ENCODE measurements around the gene DTX3. TPM values are rescaled to one million over a fixed set of nuclear protein-coding genes. Genes with fewer than 3 reads are reported as not detected.

Gene DTX3
- total RNA-seq, 2 experiments from 2014 or later = 31.5 to 32.8 TPM

DNA sequence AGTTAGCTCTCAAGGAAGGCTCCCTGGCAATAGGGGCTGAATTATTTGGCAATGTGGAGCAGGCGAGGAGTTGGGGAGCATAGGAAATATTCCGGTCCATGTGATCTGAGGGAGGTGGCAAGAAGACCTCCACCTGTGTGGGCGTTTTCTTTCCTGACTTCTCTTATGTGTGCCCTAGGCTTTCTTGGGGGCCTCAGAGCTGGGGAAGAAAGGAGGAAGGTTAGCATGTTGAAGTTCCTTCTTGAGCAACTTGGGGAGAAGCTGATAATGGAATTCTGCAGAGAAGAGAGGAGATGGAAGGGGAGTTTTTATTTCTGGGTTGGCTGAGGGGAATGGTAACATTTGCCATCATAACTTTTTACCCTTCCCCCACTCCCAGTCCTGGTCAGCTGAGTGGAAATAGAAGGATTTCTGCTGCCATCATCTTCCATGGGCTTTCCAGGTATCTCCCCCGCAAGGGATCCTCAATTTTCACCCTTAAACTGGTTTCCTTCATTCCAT, 1.2 kb downstream of the DTX3 start:
- Mint-ChIP-seq H3K27ac (no peak overlapping the region), H3K4me3 (peak overlapping the region; percentile 77), H3K4me1 (peaks cover 19% of the 10 kb centered on the region), H3K9me3 (no peaks in the 10 kb centered on the region), H3K36me3 (peaks cover 8% of the 10 kb centered on the region), H3K27me3 (peaks cover 7% of the 10 kb centered on the region)
- no peak for DNase-seq
- POLR2A ChIA-PET = interaction anchor here (0.6 to 0.9 kb wide), 3 partner anchors 13 to 70 kb away, joined by 4 to 5 read pairs (median 4); no protein-coding TSS in a partner anchor
- no peak for ATAC-seq (ENCODE audit: low read depth)

DNA sequence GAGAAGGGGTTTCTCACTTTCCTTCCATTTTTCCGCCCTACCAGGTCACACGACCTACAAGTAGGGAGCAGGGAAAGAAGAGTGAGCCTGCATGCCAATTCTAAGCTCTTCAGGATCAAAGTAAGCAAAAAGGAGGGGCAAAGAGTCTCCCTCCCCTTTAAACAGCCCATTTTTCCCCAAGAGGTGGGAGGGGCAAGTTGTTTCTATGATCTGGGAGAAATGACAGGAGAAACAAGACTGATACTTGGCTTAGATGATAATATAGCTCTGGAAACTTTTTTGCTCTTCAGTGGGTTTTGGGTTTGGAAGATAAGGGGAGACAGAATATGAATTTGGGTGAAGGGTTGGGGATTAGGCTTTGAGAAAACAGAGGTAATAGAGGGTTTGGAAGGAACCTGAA, 1.8 kb downstream of the DTX3 start:
- Mint-ChIP-seq H3K9me3 (no peaks in the 10 kb centered on the region), H3K4me1 (peaks cover 20% of the 10 kb centered on the region), H3K27me3 (peaks cover 9% of the 10 kb centered on the region), H3K27ac (no peak overlapping the region), H3K4me3 (no peak overlapping the region), H3K36me3 (peaks cover 8% of the 10 kb centered on the region)
- POLR2A ChIA-PET = interaction anchor here (0.7 kb wide), 1 partner anchor 14 kb away, joined by 5 read pairs; no protein-coding TSS in a partner anchor
- no peak for ATAC-seq (ENCODE audit: low read depth)
- DNase-seq = no peak

DNA sequence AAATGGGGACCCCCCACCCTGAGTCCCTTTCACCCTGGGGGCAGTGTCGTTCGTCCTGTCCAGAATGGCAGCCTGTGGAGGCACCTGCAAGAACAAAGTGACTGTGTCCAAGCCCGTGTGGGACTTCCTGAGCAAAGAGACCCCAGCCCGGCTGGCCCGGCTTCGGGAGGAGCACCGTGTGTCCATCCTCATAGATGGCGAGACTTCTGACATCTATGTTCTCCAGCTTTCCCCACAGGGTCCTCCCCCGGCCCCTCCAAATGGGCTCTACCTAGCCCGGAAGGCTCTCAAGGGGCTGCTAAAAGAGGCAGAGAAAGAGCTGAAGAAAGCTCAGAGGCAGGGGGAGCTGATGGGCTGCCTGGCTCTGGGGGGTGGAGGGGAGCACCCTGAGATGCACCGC, 2.2 kb downstream of the DTX3 start:
- no peak overlapping the region for H3K27ac Mint-ChIP-seq
- H3K9me3 Mint-ChIP-seq = no peaks in the 10 kb centered on the region
- POLR2A ChIA-PET = no interaction called here
- DNase-seq (no peak), ATAC-seq (ENCODE audit: low read depth) (no peak)
- H3K4me1 Mint-ChIP-seq = peaks cover 20% of the 10 kb centered on the region
- peaks cover 8% of the 10 kb centered on the region for H3K36me3 Mint-ChIP-seq
- H3K27me3 Mint-ChIP-seq = peaks cover 9% of the 10 kb centered on the region
- H3K4me3 Mint-ChIP-seq = no peak overlapping the region

DNA sequence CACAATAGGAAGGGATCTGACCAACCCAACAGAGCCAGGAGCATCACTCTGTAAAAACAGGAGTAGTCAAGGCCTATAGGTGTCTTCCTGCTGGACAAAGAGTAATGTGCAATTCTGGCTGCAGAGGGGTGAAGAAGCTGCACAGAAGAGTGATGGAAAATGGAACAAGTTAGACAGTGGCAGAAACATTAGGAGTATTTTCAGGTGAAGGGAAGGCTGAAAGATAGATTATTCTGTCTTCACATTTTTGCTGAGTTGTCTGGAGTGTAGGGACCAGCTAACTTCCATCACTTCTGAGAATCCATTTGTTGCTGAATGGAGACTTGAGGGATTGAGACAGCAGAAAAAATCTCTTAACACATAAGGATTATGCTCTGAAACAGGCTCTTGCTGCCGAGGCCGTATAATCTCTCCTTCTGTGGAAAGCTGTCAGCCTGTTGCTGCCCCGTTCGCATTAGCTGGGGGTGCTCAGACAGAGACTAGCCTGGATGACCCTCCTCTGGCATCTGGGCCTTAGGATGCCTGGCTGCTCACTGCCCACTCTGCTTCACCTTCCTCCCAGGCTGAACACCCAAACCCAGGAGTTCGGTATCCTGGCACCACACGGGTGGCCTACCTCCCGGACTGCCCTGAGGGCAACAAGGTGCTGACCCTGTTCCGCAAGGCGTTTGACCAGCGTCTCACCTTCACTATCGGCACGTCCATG, 3.5 kb downstream of the DTX3 start:
- no peaks in the 10 kb centered on the region for H3K9me3 Mint-ChIP-seq
- H3K4me3 Mint-ChIP-seq = no peak overlapping the region
- POLR2A ChIA-PET = interaction anchor here (0.5 to 1.2 kb wide), 2 partner anchors 17 to 907 kb away, joined by 3 read pairs; partner anchors contain the start of gene PIP4K2C
- no peak for DNase-seq
- H3K27ac Mint-ChIP-seq = no peak overlapping the region
- peaks cover 20% of the 10 kb centered on the region for H3K4me1 Mint-ChIP-seq
- H3K27me3 Mint-ChIP-seq = peaks cover 22% of the 10 kb centered on the region
- H3K36me3 Mint-ChIP-seq = peaks cover 2% of the 10 kb centered on the region
- ATAC-seq (ENCODE audit: low read depth) = no peak

DNA sequence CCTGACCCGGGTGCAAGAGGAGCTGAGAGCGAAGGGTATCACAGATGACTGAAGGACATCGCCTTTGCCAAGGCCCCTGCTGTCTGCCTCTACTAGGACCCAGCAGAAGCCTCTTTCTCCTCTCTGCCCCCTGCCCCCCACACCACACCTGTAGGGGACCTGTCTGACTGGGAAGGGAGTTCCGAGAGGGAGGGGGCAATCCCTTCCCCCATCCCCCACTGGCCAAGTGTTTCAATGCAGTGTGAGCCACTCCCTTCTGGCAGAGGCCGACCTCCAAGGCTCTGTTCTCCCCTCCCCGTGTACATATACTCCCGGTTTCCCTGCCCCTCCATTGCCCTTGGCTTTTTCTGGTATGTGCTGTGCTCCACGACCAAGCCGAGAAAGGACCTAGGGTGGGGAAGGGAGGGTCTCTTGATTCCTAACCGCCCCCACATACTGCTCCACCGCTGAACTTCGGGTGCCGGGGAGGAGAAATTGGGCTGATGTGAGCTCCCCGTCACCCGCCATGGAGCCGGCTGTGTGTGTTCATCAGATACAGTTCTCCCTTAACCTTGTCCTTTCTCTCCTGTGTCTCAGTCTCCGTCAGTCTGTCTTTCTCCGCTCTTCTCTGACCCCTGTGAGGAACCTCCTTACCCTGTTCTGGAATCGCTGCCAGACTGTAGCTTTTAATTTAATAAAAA, 4.6 kb downstream of the DTX3 start:
- no peak for DNase-seq
- H3K36me3 Mint-ChIP-seq = peaks cover 2% of the 10 kb centered on the region
- H3K27me3 Mint-ChIP-seq = peaks cover 31% of the 10 kb centered on the region
- POLR2A ChIA-PET = interaction anchor here (0.5 to 1.2 kb wide), 2 partner anchors 18 to 111 kb away, joined by 3 read pairs; partner anchors contain the start of gene PIP4K2C
- ATAC-seq (ENCODE audit: low read depth) = no peak
- H3K4me3 Mint-ChIP-seq = no peak overlapping the region
- no peak overlapping the region for H3K27ac Mint-ChIP-seq
- peaks cover 14% of the 10 kb centered on the region for H3K4me1 Mint-ChIP-seq
- H3K9me3 Mint-ChIP-seq = no peaks in the 10 kb centered on the region

DNA sequence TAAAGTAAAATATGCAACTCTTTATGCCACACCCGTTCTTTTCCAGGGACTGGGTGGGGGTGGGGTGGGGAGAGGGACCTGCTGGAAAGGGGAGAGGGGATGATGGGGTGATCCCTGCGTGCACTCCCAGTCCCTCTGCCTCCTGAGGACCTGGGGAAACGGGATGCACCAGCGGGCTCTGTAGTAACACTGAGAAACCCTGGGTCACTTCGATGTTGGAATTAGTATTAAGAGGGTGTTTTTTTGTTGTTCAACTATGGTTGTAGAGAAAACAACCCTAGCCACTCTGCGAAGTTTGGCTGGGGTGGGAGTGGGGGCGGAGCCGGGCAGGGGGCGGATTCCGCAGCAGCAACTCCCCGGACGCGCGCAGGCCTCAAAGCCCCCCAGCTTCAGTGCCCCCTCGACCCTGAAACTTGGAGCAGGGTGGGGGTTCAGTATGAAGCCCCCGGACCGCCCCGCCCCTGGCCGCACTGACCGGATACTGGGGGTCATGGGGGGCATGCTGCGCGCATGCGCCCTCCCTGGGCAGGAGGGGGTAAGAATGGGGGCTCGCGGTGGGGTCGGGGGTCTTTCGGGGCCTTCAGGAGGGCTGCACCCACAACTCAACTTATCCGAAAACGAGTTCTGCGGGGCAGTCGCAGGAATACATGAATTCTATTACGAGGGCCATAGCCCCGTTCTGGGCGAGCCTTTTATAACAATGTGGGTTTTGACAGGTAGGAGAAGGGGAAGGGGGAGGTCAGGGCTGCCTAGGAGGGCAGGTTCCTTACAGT, 5.3 kb downstream of the DTX3 start:
- ATAC-seq (ENCODE audit: low read depth) (no peak), DNase-seq (no peak)
- peaks cover 36% of the 10 kb centered on the region for H3K27me3 Mint-ChIP-seq
- H3K9me3 Mint-ChIP-seq = no peaks in the 10 kb centered on the region
- H3K4me3 Mint-ChIP-seq = peak overlapping the region; percentile 74
- peaks cover 2% of the 10 kb centered on the region for H3K36me3 Mint-ChIP-seq
- peak overlapping the region; percentile 75 for H3K27ac Mint-ChIP-seq
- H3K4me1 Mint-ChIP-seq = peaks cover 16% of the 10 kb centered on the region
- POLR2A ChIA-PET = interaction anchor here (0.5 to 1.4 kb wide), 2 partner anchors 18 to 110 kb away, joined by 3 to 7 read pairs; partner anchors contain the start of gene PIP4K2C

DNA sequence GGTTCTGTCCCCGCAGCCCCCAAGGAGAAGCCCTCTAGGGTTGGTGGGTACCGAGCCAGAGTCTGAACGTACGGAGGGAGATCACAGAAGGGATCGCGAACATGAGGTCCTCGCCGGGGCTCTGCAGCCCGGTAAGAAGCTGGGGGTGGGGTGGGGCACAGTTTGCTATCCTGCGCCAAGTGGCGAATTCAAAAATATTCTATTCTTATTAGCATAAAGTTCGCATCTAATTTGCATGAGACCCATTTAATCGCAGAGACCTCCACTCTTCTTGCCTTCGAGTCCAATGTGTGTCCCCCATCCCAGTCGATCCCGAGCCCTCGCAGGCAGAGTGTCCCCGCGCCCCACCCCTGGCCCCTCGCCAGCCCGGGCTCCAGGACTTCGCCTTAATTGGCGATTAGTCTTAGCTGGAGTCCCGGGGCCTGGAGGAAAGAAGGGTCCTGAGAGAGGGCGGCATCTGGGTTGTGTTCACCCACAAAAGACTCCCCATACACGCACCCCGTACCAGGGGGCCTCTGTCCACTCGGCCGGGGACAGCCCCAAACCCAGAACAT, 6.0 kb downstream of the DTX3 start:
- H3K27me3 Mint-ChIP-seq = peaks cover 38% of the 10 kb centered on the region
- H3K27ac Mint-ChIP-seq = peak overlapping the region; percentile 75
- peaks cover 12% of the 10 kb centered on the region for H3K4me1 Mint-ChIP-seq
- H3K9me3 Mint-ChIP-seq = no peaks in the 10 kb centered on the region
- H3K36me3 Mint-ChIP-seq = peaks cover 2% of the 10 kb centered on the region
- ATAC-seq (ENCODE audit: low read depth) (no peak), DNase-seq (no peak)
- peak overlapping the region; percentile 74 for H3K4me3 Mint-ChIP-seq
- POLR2A ChIA-PET = interaction anchor here (0.6 to 1.4 kb wide), 4 partner anchors 11 to 152 kb away, joined by 3 to 9 read pairs (median 5); partner anchors contain the start of gene PIP4K2C

DNA sequence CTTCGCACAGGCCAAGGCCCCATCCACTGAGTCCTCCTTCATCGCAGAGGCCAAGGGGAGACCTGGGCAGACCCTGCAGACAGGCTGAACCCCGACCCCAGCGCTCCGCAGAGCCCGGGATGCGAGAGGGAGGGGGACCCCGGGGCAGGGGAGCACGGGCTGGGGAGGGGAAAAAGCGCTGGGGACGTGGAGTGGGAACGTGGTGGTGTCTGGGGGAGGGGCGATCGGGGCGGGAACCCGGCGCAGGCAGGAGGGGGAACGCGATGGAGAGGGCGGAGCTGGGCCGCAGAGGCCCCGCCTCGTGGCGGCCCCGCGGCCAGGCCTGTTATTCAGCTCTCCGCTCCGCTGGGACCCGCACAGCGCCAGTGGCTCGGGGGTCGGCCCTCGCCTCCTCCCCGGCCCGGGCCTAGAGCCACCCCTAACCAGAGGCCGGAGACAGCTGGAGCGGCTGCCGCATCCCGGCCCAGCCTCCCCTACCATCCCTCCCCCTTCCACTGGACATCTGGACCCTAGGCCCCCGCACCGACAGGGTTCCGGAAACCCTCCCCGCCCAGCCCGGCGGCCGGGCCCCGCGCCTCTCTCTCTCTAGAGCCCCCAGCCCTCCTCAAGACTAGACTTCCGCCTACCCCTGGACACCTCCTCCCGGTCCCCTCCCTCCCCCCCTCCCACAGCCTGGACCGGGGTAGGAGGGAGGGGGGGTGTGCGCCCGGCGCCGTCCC, 6.6 kb downstream of the DTX3 start, which contains the start of gene ARHGEF25:
Gene ARHGEF25 (plus strand): TSS at position 328 of the 719 bp plus-strand sequence. CDS start 460 bp downstream, outside the sequence.
- Mint-ChIP-seq H3K36me3 (no peaks in the 10 kb centered on the region), H3K27ac (peak within 1 kb of the TSS; percentile 75), H3K4me1 (peaks cover 10% of the 10 kb centered on the region), H3K4me3 (peak within 1 kb of the TSS; percentile 74), H3K27me3 (peaks cover 43% of the 10 kb centered on the region), H3K9me3 (no peaks in the 10 kb centered on the region)
- POLR2A ChIA-PET = interaction anchor here (0.6 to 1.4 kb wide), 4 partner anchors 12 to 153 kb away, joined by 3 to 9 read pairs (median 5); partner anchors contain the start of gene PIP4K2C
- peak; percentile 71 for ATAC-seq (ENCODE audit: low read depth)
- peak; percentile 62 for DNase-seq

DNA sequence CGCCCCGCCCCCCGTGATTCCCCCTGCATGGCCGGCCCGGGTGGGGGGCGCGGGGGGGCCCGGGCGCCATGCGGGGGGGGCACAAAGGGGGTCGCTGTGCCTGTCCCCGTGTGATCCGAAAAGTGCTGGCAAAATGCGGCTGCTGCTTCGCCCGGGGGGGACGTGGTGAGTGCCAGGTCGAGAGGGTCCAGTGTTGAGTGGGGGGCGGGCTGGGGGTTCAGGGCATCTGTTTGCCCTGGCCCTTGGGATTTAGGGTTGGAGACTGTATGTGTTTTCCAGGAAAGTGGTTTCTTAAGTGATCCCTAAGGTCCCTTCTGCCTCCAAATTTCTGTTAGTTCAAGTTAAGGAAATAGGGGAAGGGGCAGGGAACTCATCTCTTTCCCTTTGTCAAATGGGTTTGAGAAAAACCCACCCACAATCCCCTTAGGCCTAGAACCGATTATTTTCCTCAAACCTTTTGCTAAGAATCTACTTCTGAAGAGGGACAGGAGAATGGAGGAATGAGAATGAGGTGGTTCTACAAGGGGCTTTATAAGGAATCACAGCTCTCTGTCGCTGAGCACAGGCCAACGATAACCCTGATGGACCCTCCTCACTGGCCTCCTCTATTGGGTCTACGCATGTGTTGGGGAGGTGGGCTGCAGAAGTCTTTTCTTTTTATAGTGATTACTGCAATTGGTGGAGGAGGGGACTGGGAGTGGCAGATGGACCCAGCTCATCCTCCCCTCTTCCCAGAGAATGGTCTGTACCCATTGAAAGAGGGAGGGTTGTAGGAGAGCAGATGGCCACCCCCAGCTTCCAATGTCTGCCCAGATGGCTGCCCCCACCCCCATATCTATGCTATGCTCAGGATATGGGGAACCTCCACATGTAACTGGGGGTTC, 7.4 kb downstream of the DTX3 start:
- Mint-ChIP-seq H3K4me1 (peaks cover 10% of the 10 kb centered on the region), H3K9me3 (no peaks in the 10 kb centered on the region), H3K27me3 (peaks cover 50% of the 10 kb centered on the region), H3K4me3 (peak overlapping the region; percentile 50), H3K27ac (no peak overlapping the region), H3K36me3 (no peaks in the 10 kb centered on the region)
- POLR2A ChIA-PET = interaction anchor here (1.0 to 1.4 kb wide), 2 partner anchors 13 to 20 kb away, joined by 7 to 9 read pairs; partner anchors contain the start of gene PIP4K2C
- ATAC-seq (ENCODE audit: low read depth) = no peak
- no peak for DNase-seq

DNA sequence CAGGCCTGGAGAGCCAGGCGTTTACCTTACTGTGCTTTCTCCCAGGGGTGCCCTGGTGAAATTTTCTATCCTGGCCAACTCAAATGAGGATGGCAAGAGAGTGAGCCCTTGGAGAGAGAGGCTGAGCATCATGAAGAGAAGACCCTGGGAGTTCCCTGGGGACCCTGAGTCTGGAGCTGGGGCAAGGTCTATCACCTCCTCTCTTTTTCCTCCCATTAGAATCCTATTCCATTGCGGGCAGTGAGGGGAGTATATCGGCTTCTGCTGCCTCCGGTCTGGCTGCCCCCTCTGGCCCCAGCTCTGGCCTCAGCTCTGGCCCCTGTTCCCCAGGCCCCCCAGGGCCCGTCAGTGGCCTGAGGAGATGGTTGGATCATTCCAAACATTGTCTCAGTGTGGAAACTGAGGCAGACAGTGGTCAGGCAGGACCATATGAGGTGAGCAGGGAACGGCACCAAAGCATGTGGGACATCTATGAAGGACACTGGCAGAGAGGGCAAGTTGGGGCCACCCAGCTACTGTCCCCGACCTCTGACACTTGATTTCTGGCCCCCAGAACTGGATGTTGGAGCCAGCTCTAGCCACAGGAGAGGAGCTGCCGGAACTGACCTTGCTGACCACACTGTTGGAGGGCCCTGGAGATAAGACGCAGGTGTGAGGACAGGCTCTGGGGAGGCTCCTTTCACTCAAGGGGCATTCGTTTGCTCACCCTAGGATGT, 8.2 kb downstream of the DTX3 start:
- POLR2A ChIA-PET = no interaction called here

More for the DNA sequence above, 8.2 kb downstream of the DTX3 start:
- DNase-seq (no peak), ATAC-seq (ENCODE audit: low read depth) (no peak)
- Mint-ChIP-seq H3K4me1 (peaks cover 10% of the 10 kb centered on the region), H3K27me3 (peaks cover 58% of the 10 kb centered on the region), H3K27ac (no peak overlapping the region), H3K4me3 (no peak overlapping the region), H3K9me3 (no peaks in the 10 kb centered on the region), H3K36me3 (no peaks in the 10 kb centered on the region)

Measured in activated naive CD8-positive, alpha-beta T cell treated with anti-CD3 and anti-CD28 coated beads, Interleukin-2, amount 10 ng/mL, durations not matched to agents 7 days and 5 days (primary cell).